NCI-H774 (cell line): ENCODE data around the gene ZC3H7B.
"Not testable (repeated sequence)": the region's sequence is repeated elsewhere in the genome, so short reads cannot be mapped to it uniquely, and the experiment has no call there.

Source experiments
- DNase-seq: peaks from one replicate; lab custom pipeline; 2025; lab: John Stamatoyannopoulos, UW

ZC3H7B gene

DNA sequence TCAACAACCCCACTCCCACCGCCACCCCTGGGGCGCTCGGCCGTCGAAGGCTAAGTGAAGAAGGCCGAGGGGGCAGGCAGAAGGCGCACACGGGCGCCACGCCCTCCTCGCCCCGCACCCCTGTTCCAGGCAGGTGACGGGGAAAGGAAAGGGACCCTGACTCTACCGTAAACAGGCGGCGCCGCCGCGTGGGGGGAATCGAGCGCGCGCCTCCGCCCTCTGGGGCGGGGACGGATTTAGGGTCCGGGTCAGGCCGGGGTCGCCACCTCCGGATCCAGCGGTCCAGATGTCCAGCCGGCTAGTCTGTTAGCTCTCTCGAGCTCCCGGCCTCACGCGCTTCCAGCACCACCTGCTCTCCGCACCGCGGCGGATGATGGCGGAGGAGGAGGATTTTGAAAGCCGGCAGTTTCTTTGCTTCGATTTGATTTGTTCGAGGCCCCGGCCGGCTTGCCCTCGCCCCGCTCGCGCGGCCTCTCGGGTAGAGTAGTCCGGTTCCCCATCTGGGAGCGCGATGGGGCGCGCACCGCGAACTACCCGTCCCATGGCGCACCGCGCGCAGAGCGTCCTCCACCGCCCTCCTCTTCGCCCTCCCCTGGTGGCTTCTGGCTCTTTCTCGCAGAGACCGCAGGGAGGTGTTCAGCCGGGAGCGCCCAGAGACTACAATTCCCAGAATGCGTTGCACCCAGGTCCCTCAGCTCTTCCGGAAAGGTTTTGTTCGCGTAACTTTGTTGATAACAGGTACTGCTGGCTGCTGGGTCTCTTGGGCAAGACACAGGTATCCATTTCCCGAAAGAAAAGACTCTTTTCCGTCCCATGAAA is 15.3 kb upstream of the ZC3H7B start, which contains the start of gene RANGAP1:
Gene RANGAP1, minus strand, starts transcription at position 368 of the 819 bp plus-strand sequence. CDS start 5,143 bp downstream, outside the sequence.
- DNase-seq = peak; percentile 92

DNA sequence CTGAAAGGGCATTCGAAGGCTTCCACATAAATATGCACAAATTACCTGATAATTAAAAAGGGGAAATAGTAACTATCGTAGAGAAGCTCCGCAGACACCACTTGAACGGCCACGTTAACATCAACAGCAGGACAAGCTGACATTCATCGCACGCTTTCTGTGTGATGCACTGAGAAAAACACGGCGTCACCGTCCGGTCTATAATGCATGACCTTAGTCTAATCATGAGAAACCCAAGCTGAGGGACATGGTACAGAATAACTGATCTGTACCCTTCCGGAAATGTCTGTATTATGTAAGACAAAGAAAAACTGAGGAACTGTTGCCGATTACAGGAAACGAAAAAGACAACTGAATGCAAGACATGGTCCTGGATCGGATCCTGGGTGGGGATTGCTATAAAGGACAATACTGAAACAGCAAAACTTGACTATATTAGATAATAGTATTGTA is 14.7 kb upstream of the ZC3H7B start:
- no peak for DNase-seq

GRCh38 chr22:41288245-41288946 is 12.9 kb upstream of the ZC3H7B start:
- DNase-seq = peak; percentile 13

DNA sequence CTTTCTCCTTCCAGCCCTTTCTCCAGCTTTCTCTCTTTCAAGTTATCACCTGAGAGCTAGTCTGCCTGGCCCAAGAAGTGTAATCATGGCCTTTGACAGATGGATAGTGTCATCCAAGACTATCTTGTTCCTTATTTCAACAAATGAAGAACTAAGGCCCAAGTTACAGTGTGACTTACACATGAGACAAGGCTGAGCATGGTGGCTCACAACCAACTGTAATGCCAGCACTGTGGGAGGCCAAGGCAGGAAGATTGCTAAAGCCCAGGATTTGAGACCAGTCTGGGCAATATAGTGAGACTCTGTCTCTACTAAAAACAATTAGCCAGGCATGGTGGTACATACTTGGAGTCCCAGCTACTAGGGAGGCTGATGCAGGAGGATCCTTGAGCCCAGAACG is 11.7 kb upstream of the ZC3H7B start:
- no peak for DNase-seq

- DNase-seq = no peak
Observed at GRCh38 chr22:41290262-41291221, 10.8 kb upstream of the ZC3H7B start.

DNA sequence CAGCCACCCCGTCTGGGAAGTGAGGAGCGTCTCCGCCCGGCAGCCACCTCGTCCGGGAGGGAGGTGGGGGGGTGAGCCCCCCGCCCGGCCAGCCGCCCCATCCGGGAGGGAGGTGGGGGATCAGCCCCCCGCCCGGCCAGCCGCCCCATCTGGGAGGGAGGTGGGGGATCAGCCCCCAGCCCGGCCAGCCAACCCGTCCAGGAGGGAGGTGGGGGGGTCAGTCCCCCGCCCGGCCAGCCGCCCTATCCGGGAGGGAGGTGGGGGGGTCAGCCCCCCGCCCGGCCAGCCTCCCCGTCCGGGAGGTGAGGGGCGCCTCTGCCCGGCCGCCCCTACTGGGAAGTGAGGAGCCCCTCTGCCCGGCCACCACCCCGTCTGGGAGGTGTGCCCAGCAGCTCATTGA is 6.5 kb upstream of the ZC3H7B start:
- not testable (repeated sequence) for DNase-seq

DNA sequence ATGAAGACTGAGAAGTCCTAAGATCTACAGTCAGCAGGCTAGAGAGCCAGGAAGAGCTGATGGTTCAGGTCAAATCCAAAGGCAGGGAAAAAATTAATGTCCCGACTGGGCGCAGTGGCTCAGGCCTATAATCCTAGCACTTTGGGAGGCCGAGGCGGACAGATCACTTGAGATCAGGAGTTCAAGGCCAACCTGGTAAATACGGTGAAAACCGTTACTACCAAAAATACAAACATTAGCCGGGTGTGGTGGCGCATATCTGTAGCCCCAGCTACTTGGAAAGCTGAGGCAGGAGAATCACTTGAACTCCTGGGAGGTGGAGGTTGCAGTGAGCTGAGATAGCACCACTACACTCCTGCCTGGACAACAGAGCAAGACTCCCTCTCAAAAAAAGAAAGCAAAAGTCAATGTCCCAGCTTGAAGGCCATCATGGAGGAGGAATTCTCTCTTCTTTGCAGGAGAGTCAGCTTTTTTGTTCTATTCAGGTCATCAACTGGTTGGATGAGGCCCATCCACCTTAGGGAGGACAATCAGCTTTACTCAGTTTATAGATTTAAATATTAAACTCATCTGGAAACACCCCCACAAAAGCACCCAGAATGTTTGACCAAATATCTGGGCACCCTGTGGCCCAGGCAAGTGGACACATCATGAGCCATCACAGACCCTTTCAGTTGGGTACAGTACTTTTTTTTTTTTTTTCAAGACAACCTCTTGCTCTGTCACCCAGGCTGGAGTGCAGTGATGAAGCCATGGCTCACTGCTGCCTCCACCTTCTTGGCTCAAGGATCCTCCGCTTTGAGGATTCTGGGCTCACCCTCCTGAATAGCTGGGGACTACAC is 4.3 kb upstream of the ZC3H7B start:
- DNase-seq = no peak

DNA sequence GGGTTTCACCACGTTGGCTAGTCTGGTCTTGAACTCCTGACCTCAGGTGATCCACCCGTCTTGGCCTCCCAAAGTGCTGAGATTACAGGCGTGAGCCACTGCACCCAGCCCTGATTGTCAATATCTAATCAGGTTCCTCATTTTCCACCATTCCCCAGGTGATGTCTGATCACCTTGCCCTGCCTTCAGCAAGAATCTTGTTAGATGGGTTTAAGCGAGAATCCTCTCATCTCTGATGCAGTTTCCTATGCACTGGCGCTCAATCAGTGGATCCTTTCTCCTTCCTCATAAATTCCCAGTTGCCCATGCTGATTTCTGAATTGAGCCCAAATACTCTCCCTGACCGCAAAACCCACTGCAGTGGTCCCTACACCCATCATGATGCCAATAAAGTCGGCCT is 664 bp upstream of the ZC3H7B start:
- DNase-seq = no peak

- no peak for DNase-seq
Observed at GRCh38 chr22:41302021-41302767, 869 bp downstream of the ZC3H7B start.

DNA sequence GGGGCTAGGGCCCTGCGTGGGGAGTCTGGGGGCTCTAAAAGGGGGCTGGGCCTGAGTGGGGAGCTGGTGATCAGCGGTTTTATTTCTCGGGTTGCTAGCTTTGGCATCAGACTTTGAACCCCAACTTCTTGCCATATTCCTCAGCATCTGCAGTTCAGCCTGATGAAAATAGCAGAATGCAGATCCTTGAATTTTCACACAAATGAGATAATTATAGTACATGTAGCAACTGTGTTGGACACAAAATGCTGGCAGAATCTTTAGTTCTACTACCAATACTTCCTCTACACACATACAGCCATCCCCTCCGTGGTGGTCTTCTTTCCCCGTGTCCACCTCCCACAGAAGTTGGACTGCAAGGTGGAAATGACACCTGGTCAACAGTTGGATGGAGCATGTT is 1.5 kb downstream of the ZC3H7B start:
- DNase-seq = no peak

DNA sequence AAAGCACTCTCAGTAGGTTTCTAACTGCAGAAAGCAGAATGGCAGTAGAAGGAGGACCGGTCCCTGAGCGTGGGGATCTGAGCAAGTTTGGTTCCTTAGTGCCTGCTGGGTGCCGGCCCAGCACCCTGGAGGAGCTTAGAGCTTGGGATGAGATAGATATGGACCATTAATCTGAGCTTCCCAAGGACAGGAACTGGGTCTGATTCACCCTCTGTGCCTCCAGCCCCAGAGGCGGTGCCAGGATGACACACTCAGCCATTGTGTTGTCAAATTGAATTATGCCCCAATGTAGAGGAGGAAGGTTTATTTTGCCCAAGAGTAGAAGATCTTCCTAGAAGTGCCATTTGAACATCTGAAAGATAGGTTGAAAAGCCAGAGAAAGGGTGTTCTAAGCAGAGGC is 4.3 kb downstream of the ZC3H7B start:
- DNase-seq = no peak

- DNase-seq = no peak
Observed at GRCh38 chr22:41308054-41308453, 6.7 kb downstream of the ZC3H7B start.

DNA sequence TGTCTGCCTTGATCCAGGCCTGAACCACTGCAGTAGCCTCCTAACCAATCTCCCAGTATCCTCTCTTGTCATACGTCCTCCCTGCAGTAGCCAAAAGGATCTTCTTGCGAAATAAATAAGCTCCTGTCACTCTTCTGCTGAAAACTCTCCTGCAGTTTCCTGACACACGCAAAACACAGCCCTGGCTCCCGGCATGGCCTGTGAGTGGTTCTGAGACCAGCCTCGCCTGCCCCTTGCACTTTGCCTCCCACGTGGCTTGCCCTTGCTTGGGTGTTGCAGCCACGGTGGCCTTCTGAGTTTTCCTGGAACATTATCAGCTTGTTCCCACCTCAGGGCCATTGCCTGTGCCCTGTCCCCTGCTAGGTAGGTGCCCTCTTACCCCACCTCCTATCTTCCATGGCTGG is 7.2 kb downstream of the ZC3H7B start:
- DNase-seq = no peak

GRCh38 chr22:41310336-41310735 is 9.0 kb downstream of the ZC3H7B start:
- DNase-seq = no peak

- no peak for DNase-seq
Observed at GRCh38 chr22:41311487-41311886, 10.2 kb downstream of the ZC3H7B start.

DNA sequence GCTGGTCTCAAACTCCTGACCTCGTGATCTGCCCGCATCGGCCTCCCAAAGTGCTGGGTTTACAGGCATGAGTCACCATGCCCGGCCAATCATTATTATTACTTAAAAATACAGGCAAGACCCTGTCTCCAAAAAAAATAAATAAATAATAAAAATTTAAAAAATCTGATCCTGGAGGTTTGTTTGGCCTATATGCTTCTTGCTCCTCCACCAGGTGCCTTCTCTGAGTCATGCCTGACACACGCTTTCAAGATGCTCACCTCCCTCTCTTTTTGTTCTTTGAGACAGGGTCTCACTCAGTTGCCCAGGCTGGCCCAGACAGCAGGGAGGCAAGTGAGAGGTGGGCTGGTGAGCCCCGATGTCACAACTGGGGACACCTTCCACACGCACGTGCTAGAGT is 13.5 kb downstream of the ZC3H7B start:
- no peak for DNase-seq

DNA sequence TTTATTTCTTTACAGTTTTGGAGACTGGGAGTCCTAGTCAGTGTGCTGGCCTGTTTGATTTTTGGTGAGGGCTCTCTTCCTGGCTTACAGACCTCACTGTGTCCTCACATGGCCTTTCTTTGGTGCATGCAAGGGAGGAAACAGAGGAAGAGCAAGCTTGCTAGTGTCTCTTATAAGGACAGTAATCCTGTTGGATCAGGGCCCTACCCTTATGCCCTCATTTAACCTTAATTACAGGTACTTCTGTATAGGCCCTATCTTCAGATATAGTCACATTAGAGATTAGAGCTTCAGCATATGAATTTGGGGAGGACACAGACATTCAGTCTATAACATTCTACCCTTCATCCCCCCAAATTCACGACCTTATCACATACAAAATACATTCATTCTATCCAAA is 14.3 kb downstream of the ZC3H7B start:
- DNase-seq = no peak

- no peak for DNase-seq
Observed at GRCh38 chr22:41320416-41321240, 19.3 kb downstream of the ZC3H7B start.

DNA sequence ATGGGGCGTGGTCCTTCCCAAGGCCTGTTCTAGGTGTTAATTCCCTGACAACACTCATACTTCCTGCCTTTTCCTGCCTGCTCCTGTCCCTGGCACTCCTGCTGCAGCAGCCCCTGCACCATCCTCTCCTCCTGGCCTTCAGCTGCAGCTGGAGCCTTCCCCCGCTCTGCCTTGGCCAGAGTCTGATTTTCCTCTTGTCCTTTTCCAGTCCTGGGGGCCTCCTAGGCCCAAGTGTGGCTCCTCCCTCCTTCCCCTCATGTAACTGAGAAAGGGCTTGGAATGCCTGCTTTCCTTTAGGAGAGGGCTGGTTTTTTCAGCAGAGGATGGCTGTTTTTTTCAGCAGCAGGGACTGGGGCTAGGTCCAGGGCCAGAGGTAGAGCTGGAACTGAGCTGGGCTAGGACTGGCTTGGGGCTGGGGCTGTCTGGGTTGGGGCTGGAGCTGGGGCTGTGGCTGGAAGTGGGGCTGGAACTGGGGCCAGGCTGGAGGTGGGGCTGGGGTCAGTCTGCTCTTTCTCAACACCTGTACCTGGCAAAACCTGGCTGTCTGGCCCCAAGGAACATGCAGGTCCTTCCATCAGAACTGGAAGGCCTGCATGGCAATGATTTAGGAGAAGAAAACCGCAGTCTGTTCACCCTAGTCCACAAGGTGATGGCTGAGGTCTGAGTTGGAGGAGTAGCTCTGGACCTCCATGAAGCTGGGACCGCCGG is 23.6 kb downstream of the ZC3H7B start:
- no peak for DNase-seq
